ENCODE measurements around the gene ACTL6B. TPM values are rescaled to one million over a fixed set of nuclear protein-coding genes. Genes with fewer than 3 reads are reported as not detected.

Gene ACTL6B
- total RNA-seq, 1 experiment from 2014 or later = not detected

- no peak for ATAC-seq
- CTCF ChIA-PET = no interaction called here
- H3K4me1 ChIP-seq (ENCODE audit: insufficient read depth, low read length) = no peaks in the 10 kb centered on the region
Observed at GRCh38 chr7:100679927-100680575, 23.8 kb upstream of the ACTL6B start.

GRCh38 chr7:100679129-100679926, 23.1 kb upstream of the ACTL6B start:
- no peak for TF ChIP-seq CTCF (conservative IDR thresholded peaks at IDR 0.05; ENCODE audit: low read depth, low read length)
- TF ChIP-seq EZH2phosphoT487 (IDR thresholded peaks at IDR 0.05; ENCODE audit: borderline replicate concordance, low read length) = no peak
- TF ChIP-seq EZH2 (IDR thresholded peaks at IDR 0.05; ENCODE audit: low read length, unreplicated experiment) = no peak
- Histone ChIP-seq H3K4me3 (ENCODE audit: low read length) (no peak overlapping the region), H3K4me2 (ENCODE audit: low read length) (no peak overlapping the region), H3K79me2 (ENCODE audit: low read length) (peaks cover 17% of the 10 kb centered on the region), H2AFZ (ENCODE audit: low read length) (no peak overlapping the region), H3K9ac (ENCODE audit: low read length) (no peak overlapping the region), H3K27ac (ENCODE audit: low read length) (no peak overlapping the region), H3K9me3 (ENCODE audit: low read length) (no peaks in the 10 kb centered on the region), H3K9me2 (replicated peaks; ENCODE audit: low read length) (no peaks in the 10 kb centered on the region), H3K4me1 (ENCODE audit: insufficient read depth, low read length) (no peaks in the 10 kb centered on the region), H4K20me1 (ENCODE audit: low read length) (no peaks in the 10 kb centered on the region), H3K27me3 (ENCODE audit: low read length) (no peaks in the 10 kb centered on the region), H3K36me3 (ENCODE audit: low read depth, low read length) (peaks cover 17% of the 10 kb centered on the region; the same call in 1 of the 2 replicates), H3F3A (ENCODE audit: low read length, unreplicated experiment) (no peaks in the 10 kb centered on the region)
- BruUV-seq (replicated peaks) = no TSS peak
- CTCF ChIA-PET = interaction anchor here (1.0 kb wide), 1 partner anchor 67 kb away, joined by 3 read pairs; the partner anchor contains the start of gene MOSPD3
- DNase-seq = no peak
- ATAC-seq = peak; percentile 4; the same call in 1 of the 2 replicates
- POLR2A ChIA-PET (ENCODE audit: unreplicated experiment) = no interaction called here
- intact Hi-C loops (cut with micrococcal nuclease) = no loop called here

More at GRCh38 chr7:100679927-100680575, 23.8 kb upstream of the ACTL6B start:
- H3F3A ChIP-seq (ENCODE audit: low read length, unreplicated experiment) = no peaks in the 10 kb centered on the region
- no peak overlapping the region for H3K9ac ChIP-seq (ENCODE audit: low read length)
- H3K4me2 ChIP-seq (ENCODE audit: low read length) = no peak overlapping the region
- peaks cover 17% of the 10 kb centered on the region; the same call in 1 of the 2 replicates for H3K36me3 ChIP-seq (ENCODE audit: low read depth, low read length)
- no peak for DNase-seq
- no peaks in the 10 kb centered on the region for H3K9me2 ChIP-seq (replicated peaks; ENCODE audit: low read length)
- BruUV-seq (replicated peaks) = TSS peak; percentile 21
- no peak for TF ChIP-seq CTCF (conservative IDR thresholded peaks at IDR 0.05; ENCODE audit: low read depth, low read length)
- TF ChIP-seq EZH2 (IDR thresholded peaks at IDR 0.05; ENCODE audit: low read length, unreplicated experiment) = no peak
- TF ChIP-seq EZH2phosphoT487 (IDR thresholded peaks at IDR 0.05; ENCODE audit: borderline replicate concordance, low read length) = no peak
- no peak overlapping the region for H3K27ac ChIP-seq (ENCODE audit: low read length)
- intact Hi-C loops (cut with micrococcal nuclease) = no loop called here
- POLR2A ChIA-PET (ENCODE audit: unreplicated experiment) = no interaction called here
- peaks cover 11% of the 10 kb centered on the region for H3K79me2 ChIP-seq (ENCODE audit: low read length)
- no peak overlapping the region for H2AFZ ChIP-seq (ENCODE audit: low read length)
- no peaks in the 10 kb centered on the region for H3K9me3 ChIP-seq (ENCODE audit: low read length)
- no peaks in the 10 kb centered on the region for H4K20me1 ChIP-seq (ENCODE audit: low read length)
- H3K4me3 ChIP-seq (ENCODE audit: low read length) = no peak overlapping the region
- no peaks in the 10 kb centered on the region for H3K27me3 ChIP-seq (ENCODE audit: low read length)

Data from PC-3 (cell line).